ENCODE data around the gene SMARCB1.

SMARCB1 gene

GRCh38 chr22:23772315-23772648 lies 14.5 kb upstream of the SMARCB1 start:
- H3K27ac ChIP-seq (ENCODE audit: insufficient read depth, low read depth, low read length, poor library complexity, severe bottlenecking) = no peak overlapping the region
- 5 to 11% methylated on average over 6 of the region's 6 CpGs for WGBS, 2 experiments

GRCh38 chr22:23772649-23773473 lies 13.9 kb upstream of the SMARCB1 start, which contains the start of gene MMP11:
Gene MMP11, plus strand, starts transcription at chr22:23772849. Its CDS starts 22 bp downstream, at chr22:23772871.
- H3K27me3 ChIP-seq (ENCODE audit: control insufficient read depth, insufficient read depth, low read length, poor library complexity, severe bottlenecking) = peaks cover 22% of the 10 kb centered on the region
- H3K4me3 ChIP-seq (ENCODE audit: insufficient read depth, low read depth, low read length) = peak within 1 kb of the TSS; percentile 44
- H3K4me1 ChIP-seq (ENCODE audit: control insufficient read depth, insufficient read depth, low read length) = peaks cover 13% of the 10 kb centered on the region
- H3K27ac ChIP-seq (ENCODE audit: insufficient read depth, low read depth, low read length, poor library complexity, severe bottlenecking) = no peak within 1 kb of the TSS
- no peaks in the 10 kb centered on the region for H3K9me3 ChIP-seq (ENCODE audit: control insufficient read depth, low read length)
- WGBS, 2 experiments = 2% methylated on average over 79 of the region's 79 CpGs
- no peaks in the 10 kb centered on the region for H3K36me3 ChIP-seq (ENCODE audit: control insufficient read depth, insufficient read depth, low read length)

More at GRCh38 chr22:23772315-23772648, 14.5 kb upstream of the SMARCB1 start:
- H3K4me3 ChIP-seq (ENCODE audit: insufficient read depth, low read depth, low read length) = peak overlapping the region; percentile 44
- H3K9me3 ChIP-seq (ENCODE audit: control insufficient read depth, low read length) = no peaks in the 10 kb centered on the region
- peaks cover 13% of the 10 kb centered on the region for H3K4me1 ChIP-seq (ENCODE audit: control insufficient read depth, insufficient read depth, low read length)
- no peaks in the 10 kb centered on the region for H3K36me3 ChIP-seq (ENCODE audit: control insufficient read depth, insufficient read depth, low read length)
- H3K27me3 ChIP-seq (ENCODE audit: control insufficient read depth, insufficient read depth, low read length, poor library complexity, severe bottlenecking) = peaks cover 22% of the 10 kb centered on the region

- Histone ChIP-seq H3K4me3 (ENCODE audit: insufficient read depth, low read depth, low read length) (peak overlapping the region; percentile 44), H3K9me3 (ENCODE audit: control insufficient read depth, low read length) (no peaks in the 10 kb centered on the region), H3K27me3 (ENCODE audit: control insufficient read depth, insufficient read depth, low read length, poor library complexity, severe bottlenecking) (peaks cover 22% of the 10 kb centered on the region), H3K36me3 (ENCODE audit: control insufficient read depth, insufficient read depth, low read length) (no peaks in the 10 kb centered on the region), H3K27ac (ENCODE audit: insufficient read depth, low read depth, low read length, poor library complexity, severe bottlenecking) (no peak overlapping the region), H3K4me1 (ENCODE audit: control insufficient read depth, insufficient read depth, low read length) (peaks cover 13% of the 10 kb centered on the region)
- WGBS, 2 experiments = 53 to 55% methylated on average over 7 of the region's 7 CpGs
Measured at GRCh38 chr22:23773483-23774113, 13.2 kb upstream of the SMARCB1 start.

DNA sequence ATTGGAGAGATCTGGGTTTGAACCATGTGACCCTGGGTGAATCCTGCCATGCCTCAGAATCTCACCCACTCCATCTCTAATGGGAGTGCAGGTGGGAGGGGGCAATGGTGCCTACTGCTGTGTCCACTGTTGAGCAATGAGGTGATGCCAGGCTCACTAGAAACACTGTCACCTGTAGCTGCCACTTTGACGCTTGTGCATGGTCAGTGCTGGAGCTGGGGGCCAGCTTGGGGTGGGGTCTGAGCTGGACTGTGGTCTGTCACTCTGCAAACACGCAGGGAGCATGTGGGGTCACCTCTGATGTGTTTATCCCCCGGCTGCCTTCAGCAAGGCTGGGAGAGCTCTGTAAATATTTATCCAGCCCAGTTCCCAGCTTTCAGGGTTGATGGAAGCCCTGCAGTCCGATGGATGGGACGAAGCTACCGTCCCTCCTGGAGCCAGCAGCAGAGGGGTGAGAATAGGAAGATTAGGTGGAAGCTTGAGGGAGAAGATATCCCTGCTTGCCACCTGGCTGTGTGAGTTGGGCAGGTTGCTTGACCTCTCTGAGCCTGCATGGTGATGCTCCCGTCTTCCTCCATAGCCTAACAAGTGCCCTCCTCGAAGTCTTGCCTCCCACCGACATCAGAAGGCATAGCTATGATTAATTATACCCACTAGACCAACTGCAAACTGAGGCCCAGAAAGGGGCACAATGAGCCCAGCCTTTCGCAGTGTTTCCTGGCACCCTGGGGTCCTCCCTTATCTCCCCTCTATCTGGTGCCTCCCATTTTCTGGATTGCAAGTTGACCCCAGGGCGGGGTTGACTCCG lies 12.4 kb upstream of the SMARCB1 start:
- Histone ChIP-seq H3K27me3 (ENCODE audit: control insufficient read depth, insufficient read depth, low read length, poor library complexity, severe bottlenecking) (peaks cover 20% of the 10 kb centered on the region), H3K36me3 (ENCODE audit: control insufficient read depth, insufficient read depth, low read length) (no peaks in the 10 kb centered on the region), H3K4me3 (ENCODE audit: insufficient read depth, low read depth, low read length) (no peak overlapping the region), H3K27ac (ENCODE audit: insufficient read depth, low read depth, low read length, poor library complexity, severe bottlenecking) (no peak overlapping the region), H3K4me1 (ENCODE audit: control insufficient read depth, insufficient read depth, low read length) (peaks cover 13% of the 10 kb centered on the region), H3K9me3 (ENCODE audit: control insufficient read depth, low read length) (no peaks in the 10 kb centered on the region)
- 81% methylated on average over 12 of the region's 12 CpGs for WGBS, 2 experiments

DNA sequence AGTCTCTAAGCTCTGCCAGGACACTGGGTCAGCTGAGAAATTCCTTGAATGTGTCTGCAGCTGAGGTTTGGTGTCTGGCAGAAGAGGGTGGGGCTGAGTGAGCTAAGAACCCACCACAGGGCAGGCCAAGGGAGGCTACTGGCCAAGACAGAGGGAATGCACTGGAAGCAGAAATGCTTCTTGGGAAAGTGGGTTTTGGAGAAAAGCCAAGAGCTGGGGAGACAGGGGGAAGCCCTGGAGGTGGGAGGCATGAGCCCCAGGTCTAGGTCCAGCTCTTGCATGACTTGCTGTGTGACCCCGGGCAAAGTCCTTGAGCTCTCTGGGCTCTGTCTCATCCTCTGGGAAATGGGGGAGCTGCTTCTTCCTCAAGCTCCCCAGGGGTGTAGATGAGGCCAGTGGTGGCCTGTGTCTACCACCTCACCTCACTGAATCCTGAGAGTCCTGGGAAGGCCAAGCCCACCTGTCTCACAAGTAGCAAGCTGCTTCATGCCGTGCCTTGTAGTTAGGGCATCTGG lies 11.8 kb upstream of the SMARCB1 start:
- no peak overlapping the region for H3K27ac ChIP-seq (ENCODE audit: insufficient read depth, low read depth, low read length, poor library complexity, severe bottlenecking)
- no peak overlapping the region for H3K4me3 ChIP-seq (ENCODE audit: insufficient read depth, low read depth, low read length)
- H3K27me3 ChIP-seq (ENCODE audit: control insufficient read depth, insufficient read depth, low read length, poor library complexity, severe bottlenecking) = peaks cover 18% of the 10 kb centered on the region
- H3K36me3 ChIP-seq (ENCODE audit: control insufficient read depth, insufficient read depth, low read length) = no peaks in the 10 kb centered on the region
- peaks cover 13% of the 10 kb centered on the region for H3K4me1 ChIP-seq (ENCODE audit: control insufficient read depth, insufficient read depth, low read length)
- no peaks in the 10 kb centered on the region for H3K9me3 ChIP-seq (ENCODE audit: control insufficient read depth, low read length)
- 95% methylated on average over 2 of the region's 2 CpGs for WGBS, 2 experiments

GRCh38 chr22:23775779-23776375 lies 10.9 kb upstream of the SMARCB1 start:
- no peak overlapping the region for H3K27ac ChIP-seq (ENCODE audit: insufficient read depth, low read depth, low read length, poor library complexity, severe bottlenecking)
- peaks cover 13% of the 10 kb centered on the region for H3K4me1 ChIP-seq (ENCODE audit: control insufficient read depth, insufficient read depth, low read length)
- peaks cover 18% of the 10 kb centered on the region for H3K27me3 ChIP-seq (ENCODE audit: control insufficient read depth, insufficient read depth, low read length, poor library complexity, severe bottlenecking)
- WGBS, 2 experiments = 81 to 82% methylated on average over 3 of the region's 3 CpGs
- H3K4me3 ChIP-seq (ENCODE audit: insufficient read depth, low read depth, low read length) = no peak overlapping the region
- H3K9me3 ChIP-seq (ENCODE audit: control insufficient read depth, low read length) = no peaks in the 10 kb centered on the region
- H3K36me3 ChIP-seq (ENCODE audit: control insufficient read depth, insufficient read depth, low read length) = no peaks in the 10 kb centered on the region

GRCh38 chr22:23777776-23778576 lies 8.8 kb upstream of the SMARCB1 start:
- no peak overlapping the region for H3K27ac ChIP-seq (ENCODE audit: insufficient read depth, low read depth, low read length, poor library complexity, severe bottlenecking)
- WGBS, 2 experiments = 93% methylated on average over 11 of the region's 11 CpGs
- H3K27me3 ChIP-seq (ENCODE audit: control insufficient read depth, insufficient read depth, low read length, poor library complexity, severe bottlenecking) = peaks cover 15% of the 10 kb centered on the region
- H3K36me3 ChIP-seq (ENCODE audit: control insufficient read depth, insufficient read depth, low read length) = no peaks in the 10 kb centered on the region
- no peaks in the 10 kb centered on the region for H3K9me3 ChIP-seq (ENCODE audit: control insufficient read depth, low read length)
- no peak overlapping the region for H3K4me3 ChIP-seq (ENCODE audit: insufficient read depth, low read depth, low read length)
- peaks cover 13% of the 10 kb centered on the region for H3K4me1 ChIP-seq (ENCODE audit: control insufficient read depth, insufficient read depth, low read length)

DNA sequence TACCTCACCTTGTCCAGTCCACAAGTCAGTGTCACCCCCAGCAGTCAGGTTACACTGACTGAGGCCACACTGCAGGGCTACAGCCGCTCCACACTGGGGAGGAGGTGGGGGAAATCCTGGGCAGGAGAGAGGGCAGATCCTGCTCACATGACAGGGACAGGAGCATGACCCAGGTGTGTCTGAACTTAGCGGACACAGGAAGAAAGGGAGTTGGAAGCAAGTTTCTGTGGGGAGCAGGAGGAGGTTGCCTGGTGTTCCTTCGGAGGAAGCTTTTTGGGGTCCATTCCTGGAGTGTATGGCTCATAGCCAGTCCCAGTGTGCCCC lies 8.2 kb upstream of the SMARCB1 start:
- H3K9me3 ChIP-seq (ENCODE audit: control insufficient read depth, low read length) = no peaks in the 10 kb centered on the region

DNA sequence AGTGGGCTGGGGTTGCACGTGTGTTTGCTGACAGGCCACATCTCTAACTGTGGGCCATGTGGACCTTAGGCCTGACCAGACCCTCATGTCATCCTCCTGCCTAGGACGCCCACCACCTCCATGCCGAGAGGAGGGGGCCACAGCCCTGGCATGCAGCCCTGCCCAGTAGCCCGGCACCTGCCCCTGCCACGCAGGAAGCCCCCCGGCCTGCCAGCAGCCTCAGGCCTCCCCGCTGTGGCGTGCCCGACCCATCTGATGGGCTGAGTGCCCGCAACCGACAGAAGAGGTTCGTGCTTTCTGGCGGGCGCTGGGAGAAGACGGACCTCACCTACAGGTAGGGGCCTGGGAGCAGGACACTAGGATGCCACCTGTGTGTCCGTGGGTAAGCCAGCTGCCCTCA lies 7.7 kb upstream of the SMARCB1 start:
- no peak overlapping the region for H3K4me3 ChIP-seq (ENCODE audit: insufficient read depth, low read depth, low read length)
- peaks cover 4% of the 10 kb centered on the region for H3K27me3 ChIP-seq (ENCODE audit: control insufficient read depth, insufficient read depth, low read length, poor library complexity, severe bottlenecking)
- no peaks in the 10 kb centered on the region for H3K9me3 ChIP-seq (ENCODE audit: control insufficient read depth, low read length)
- no peaks in the 10 kb centered on the region for H3K36me3 ChIP-seq (ENCODE audit: control insufficient read depth, insufficient read depth, low read length)
- peaks cover 9% of the 10 kb centered on the region for H3K4me1 ChIP-seq (ENCODE audit: control insufficient read depth, insufficient read depth, low read length)
- no peak overlapping the region for H3K27ac ChIP-seq (ENCODE audit: insufficient read depth, low read depth, low read length, poor library complexity, severe bottlenecking)
- 92 to 94% methylated on average over 16 of the region's 16 CpGs for WGBS, 2 experiments

More for the DNA sequence above, 8.2 kb upstream of the SMARCB1 start:
- H3K4me3 ChIP-seq (ENCODE audit: insufficient read depth, low read depth, low read length) = no peak overlapping the region
- WGBS, 2 experiments = 93 to 94% methylated on average over 3 of the region's 3 CpGs
- peaks cover 9% of the 10 kb centered on the region for H3K27me3 ChIP-seq (ENCODE audit: control insufficient read depth, insufficient read depth, low read length, poor library complexity, severe bottlenecking)
- H3K27ac ChIP-seq (ENCODE audit: insufficient read depth, low read depth, low read length, poor library complexity, severe bottlenecking) = no peak overlapping the region
- no peaks in the 10 kb centered on the region for H3K36me3 ChIP-seq (ENCODE audit: control insufficient read depth, insufficient read depth, low read length)
- H3K4me1 ChIP-seq (ENCODE audit: control insufficient read depth, insufficient read depth, low read length) = peaks cover 13% of the 10 kb centered on the region
